Endometrium (tissue), 2 donors: Measurements from ENCODE around the gene A3GALT2.

Source experiments
- FAIRE-seq: peaks from 2 replicates; lab custom pipeline; 2012; peaks lifted over from hg19 to GRCh38; lab: Jason Lieb, UNC
- donor health status: control.
- donor health status: control.

A3GALT2 gene

GRCh38 chr1:33331444-33332356 is 10.8 kb upstream of the A3GALT2 start:
- no peak for FAIRE-seq

DNA sequence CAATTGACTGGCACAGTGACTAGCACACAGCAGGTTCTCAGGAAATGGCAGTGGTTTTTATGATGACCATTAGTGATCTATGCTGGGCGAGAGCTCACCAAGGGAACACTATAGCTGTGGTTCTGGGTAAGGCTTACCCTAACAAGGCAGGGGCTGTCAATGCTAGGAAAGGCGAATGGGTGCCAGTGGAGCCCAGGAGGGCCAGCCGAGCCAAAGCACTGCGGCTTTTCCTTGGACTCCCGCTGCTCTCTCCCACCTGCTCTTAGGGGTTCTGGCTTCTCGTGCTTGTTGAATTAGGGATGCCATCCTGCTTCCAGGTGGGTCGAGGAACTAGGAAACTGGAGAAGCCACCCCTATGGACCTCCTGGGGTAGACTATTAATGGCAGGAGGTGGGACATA is 10.0 kb upstream of the A3GALT2 start:
- FAIRE-seq = no peak

GRCh38 chr1:33330361-33330890 is 9.5 kb upstream of the A3GALT2 start:
- FAIRE-seq = no peak

- no peak for FAIRE-seq
Observed at GRCh38 chr1:33329600-33330305, 8.9 kb upstream of the A3GALT2 start.

DNA sequence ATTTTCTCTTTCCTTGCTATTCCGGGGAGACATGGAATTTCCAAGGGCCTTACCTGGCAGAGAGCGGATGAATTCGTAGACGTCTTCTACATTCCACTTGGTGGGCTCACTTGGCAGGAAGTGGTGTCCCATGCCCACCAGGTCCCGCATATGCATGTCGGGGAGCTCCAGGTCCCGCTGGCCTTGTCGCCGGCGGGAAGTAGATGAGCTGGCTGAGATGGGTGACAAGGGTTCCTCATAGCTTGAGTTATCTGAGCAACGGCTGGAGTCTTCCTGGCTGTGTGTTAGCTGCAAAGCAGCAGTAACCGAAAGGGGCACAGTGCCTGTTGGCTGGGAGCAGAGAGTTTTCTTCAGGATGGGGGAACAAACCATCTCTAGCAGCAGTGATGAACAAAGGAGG is 7.9 kb upstream of the A3GALT2 start:
- no peak for FAIRE-seq

DNA sequence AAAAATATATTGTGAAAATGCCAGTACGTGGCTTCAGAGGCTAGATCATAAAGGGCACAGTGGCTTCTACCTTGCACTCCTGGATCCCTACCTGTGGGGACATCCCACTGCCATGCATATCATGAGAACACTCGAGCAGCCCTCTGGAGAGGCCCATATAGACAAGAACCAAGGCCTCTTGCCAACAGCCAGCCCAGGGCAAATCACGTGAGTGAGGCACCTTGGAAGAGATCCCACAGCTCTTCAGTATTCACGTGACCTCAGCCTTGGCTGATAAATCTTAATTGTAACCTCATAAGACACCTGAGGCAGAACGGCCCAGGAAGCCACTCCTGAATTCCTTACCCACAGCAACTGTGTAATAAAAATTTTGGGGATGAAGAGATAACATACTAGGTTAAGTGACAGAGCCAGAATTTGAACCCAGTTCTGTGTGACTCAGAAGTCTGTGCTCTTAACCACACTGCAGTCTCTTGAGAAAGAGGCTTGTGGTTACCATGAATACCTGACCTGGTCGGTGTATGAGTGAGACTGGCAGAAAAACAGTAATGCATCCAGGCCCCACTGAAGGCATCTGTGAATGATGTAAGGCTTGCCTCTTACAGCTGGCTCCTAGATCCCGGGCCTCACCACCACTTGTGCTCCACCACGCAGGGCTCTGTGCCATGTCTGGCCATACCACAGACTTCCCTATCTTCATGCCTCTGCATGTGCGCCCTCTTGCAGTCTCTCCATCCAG is 6.9 kb upstream of the A3GALT2 start:
- no peak for FAIRE-seq

GRCh38 chr1:33326785-33327184 is 5.9 kb upstream of the A3GALT2 start:
- FAIRE-seq = no peak

- no peak for FAIRE-seq
Observed at GRCh38 chr1:33324677-33325575, 4.0 kb upstream of the A3GALT2 start.

DNA sequence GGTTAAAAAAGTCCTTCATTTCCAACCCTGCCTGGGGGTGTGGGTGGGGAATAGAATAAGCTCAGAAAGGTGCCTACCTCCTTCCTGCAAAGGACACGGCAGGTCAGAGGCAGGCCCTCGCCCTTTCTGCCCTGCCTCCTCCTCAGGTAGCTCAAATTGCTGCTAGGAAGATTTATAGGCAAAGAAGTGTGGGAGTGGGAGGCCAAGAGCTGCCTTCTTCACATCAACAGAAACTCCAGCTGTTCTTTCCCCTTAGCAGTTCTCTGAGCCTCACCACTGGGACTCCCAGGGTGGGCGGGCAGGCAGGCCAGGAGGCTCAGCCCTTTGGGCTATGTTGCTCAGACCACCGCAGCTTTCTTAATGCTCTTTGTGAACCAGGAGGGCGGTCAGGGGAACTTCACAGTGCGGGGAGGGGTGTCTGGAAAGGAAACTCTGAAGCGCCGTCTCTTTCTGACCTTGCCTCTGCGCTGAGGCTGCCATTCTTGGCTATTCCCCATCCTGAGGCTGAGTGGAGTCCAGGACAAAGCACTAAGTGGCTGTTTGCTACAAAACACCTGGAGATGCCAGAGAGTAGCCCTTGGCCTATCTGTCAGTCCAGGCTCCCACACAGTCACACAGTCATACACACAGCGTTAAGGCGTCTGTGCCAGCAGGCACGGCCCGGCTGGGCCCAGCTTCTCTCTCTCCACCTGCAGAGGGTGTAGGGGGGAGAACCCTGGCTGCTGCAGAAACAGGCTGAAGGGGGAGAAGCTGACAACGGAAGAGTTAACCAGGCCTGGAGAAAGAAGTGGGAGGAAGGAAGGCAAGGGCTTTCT is 3.0 kb upstream of the A3GALT2 start:
- no peak for FAIRE-seq

- FAIRE-seq = no peak
Observed at GRCh38 chr1:33322870-33323585, 2.1 kb upstream of the A3GALT2 start.

GRCh38 chr1:33322109-33322508 is 1.2 kb upstream of the A3GALT2 start:
- FAIRE-seq = no peak

- no peak for FAIRE-seq
Observed at GRCh38 chr1:33321178-33321577, 280 bp upstream of the A3GALT2 start.

DNA sequence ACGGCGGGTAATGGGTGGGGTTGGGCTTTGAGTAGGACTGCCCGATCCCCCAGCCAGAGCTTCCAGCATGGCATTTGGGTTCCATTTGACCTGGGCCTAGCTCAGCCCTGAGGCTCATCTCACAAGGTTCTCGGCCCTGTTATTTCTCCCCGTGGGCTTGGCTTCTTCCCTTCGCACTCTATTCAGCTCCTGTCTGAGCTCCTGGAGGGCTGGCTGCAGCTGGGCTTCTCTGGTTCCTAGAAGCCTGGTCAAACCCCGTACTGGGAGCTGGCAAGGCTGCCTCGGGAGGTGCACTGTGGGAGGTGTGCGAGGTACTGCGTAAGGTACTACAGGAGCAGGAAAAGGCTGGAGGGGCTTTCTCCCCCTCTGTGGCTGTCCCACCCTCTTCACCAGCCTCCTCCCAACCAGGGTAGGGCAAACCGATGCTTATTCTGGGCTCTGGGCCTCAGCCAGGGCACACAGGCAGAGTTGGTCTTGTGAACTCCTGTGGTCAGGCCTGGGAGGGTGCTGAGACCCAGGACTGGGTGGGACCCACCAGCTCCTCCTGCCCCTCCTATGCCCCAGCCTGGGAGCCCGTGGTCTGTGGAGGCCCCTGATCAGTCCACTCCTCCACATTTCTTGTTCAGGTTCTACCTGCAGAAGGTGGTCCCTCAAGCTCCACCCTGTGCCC is 814 bp downstream of the A3GALT2 start:
- FAIRE-seq = no peak

GRCh38 chr1:33319186-33319948 is 1.5 kb downstream of the A3GALT2 start:
- FAIRE-seq = no peak

DNA sequence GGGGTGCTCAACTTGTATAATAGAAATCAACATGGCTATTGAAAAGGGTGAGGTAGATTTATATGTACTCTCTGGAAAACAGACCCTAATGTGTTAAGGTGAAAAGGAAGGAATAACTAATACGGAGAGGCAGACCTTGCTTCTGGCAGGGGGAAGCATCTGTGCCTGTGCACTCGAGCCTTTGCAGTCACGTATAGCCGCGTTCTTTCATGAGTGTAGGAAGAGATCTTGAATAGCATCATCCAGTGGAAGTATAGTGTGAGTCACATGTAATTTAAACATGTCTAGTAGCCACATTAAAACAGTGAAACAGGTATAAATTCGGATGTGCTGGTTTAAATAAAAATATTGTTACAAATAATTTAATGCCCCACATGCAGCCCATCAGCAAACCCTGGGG is 3.0 kb downstream of the A3GALT2 start:
- FAIRE-seq = no peak

DNA sequence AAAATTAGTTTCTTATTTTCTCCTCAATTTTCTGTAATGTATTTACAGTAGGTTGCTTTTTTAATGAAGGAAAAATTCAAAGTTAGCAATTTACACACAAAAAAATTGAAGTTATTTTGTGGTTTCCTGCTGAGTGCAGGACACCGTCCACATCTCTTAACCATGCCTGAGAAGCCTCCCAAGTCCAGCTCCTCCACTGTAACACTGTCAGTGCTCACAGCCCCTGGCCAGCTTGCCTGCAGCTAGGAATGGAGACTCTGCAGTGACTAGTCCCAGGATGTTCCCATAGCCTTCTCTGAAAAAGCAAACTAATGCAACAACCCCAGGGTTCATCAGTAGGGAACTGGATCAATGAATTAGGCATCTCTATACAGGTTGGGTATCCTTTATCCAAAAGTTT is 3.5 kb downstream of the A3GALT2 start:
- FAIRE-seq = no peak

GRCh38 chr1:33316601-33317000 is 4.3 kb downstream of the A3GALT2 start:
- no peak for FAIRE-seq

GRCh38 chr1:33314416-33314815 is 6.5 kb downstream of the A3GALT2 start:
- FAIRE-seq = no peak

- FAIRE-seq = no peak
Observed at GRCh38 chr1:33312413-33312749, 8.5 kb downstream of the A3GALT2 start.
